Activated naive CD4-positive, alpha-beta T cell treated with anti-CD3 and anti-CD28 coated beads, Interleukin-2, amount 50 U/mL, for 16 hours (primary cell): ENCODE data around the gene DPP7.
"Not testable (repeated sequence)": the region's sequence is repeated elsewhere in the genome, so short reads cannot be mapped to it uniquely, and the experiment has no call there.

Experiments
- DNase-seq: peaks from one replicate; pipeline ENCODE4 v3.0.0-alpha.2; 2020

Gene DPP7

GRCh38 chr9:137147091-137147792 is 32.7 kb upstream of the DPP7 start:
- DNase-seq: no peak

- no peak for DNase-seq
These were observed 32.0 kb upstream of the DPP7 start for GRCh38 chr9:137146527-137146918.

- DNase-seq: no peak
These were observed 31.4 kb upstream of the DPP7 start for GRCh38 chr9:137145731-137146526.

GRCh38 chr9:137143459-137143858 is 28.9 kb upstream of the DPP7 start:
- no peak for DNase-seq

GRCh38 chr9:137141976-137142936 is 27.7 kb upstream of the DPP7 start:
- no peak for DNase-seq

- no peak for DNase-seq
These were observed 26.7 kb upstream of the DPP7 start for GRCh38 chr9:137141050-137141810.

GRCh38 chr9:137140151-137141012 is 25.8 kb upstream of the DPP7 start:
- DNase-seq: no peak

- no peak for DNase-seq
These were observed 25.1 kb upstream of the DPP7 start for GRCh38 chr9:137139468-137140150.

GRCh38 chr9:137138722-137139467 is 24.4 kb upstream of the DPP7 start, which contains the start of gene GRIN1:
Gene GRIN1 (plus strand): TSS chr9:137139154. CDS start chr9:137139487, 333 bp downstream.
- peak; percentile 43 for DNase-seq

- no peak for DNase-seq
These were observed 23.7 kb upstream of the DPP7 start for GRCh38 chr9:137138058-137138721.

- no peak for DNase-seq
These were observed 22.5 kb upstream of the DPP7 start for GRCh38 chr9:137136881-137137607.

- no peak for DNase-seq
These were observed 21.8 kb upstream of the DPP7 start for GRCh38 chr9:137136261-137136880.

GRCh38 chr9:137135154-137135553 is 20.6 kb upstream of the DPP7 start:
- not testable (repeated sequence) for DNase-seq

- DNase-seq: no peak
These were observed 19.7 kb upstream of the DPP7 start for GRCh38 chr9:137134191-137134590.

GRCh38 chr9:137130176-137130755 is 15.7 kb upstream of the DPP7 start:
- no peak for DNase-seq

- peak; percentile 93 for DNase-seq
These were observed 15.1 kb upstream of the DPP7 start for GRCh38 chr9:137129456-137130175.

GRCh38 chr9:137128862-137129455 is 14.4 kb upstream of the DPP7 start:
- DNase-seq: no peak
